Esophagus muscularis mucosa (tissue), 4 donors: Measurements from ENCODE around the gene ITPKB.

Experiments used
- EP300 ChIP-seq: sonication (generic); formaldehyde crosslinking; IDR thresholded peaks from one replicate; pipeline ENCODE4 v1.6.1; 2017; ENCODE audit warnings: antibody characterized with exemption
- POLR2A ChIP-seq: fragments of 450-650 bp; IDR thresholded peaks from one replicate; pipeline ENCODE4 v1.6.1; 2017; ENCODE audit warnings: antibody characterized with exemption, moderate library complexity, mild to moderate bottlenecking, low read depth
- POLR2AphosphoS5 ChIP-seq, 2 donors: sonication (generic); formaldehyde crosslinking; IDR thresholded peaks; one replicate each; pipeline ENCODE4 v1.6.1; 2017; ENCODE audit warnings: antibody characterized with exemption in 2 of 2
- TF ChIP-seq, protein P1 (sequence below), 3 experiments: fragments of 200-600 bp in 2 of 3; fragments of 450-650 bp in 1 of 3; sonication (generic) in 2 of 3; IDR thresholded peaks; one replicate each; pipeline ENCODE4 v1.5.1; 2017 to 2019; ENCODE audit warnings: antibody characterized with exemption in 3 of 3, mild to moderate bottlenecking in 2 of 3, moderate library complexity in 1 of 3

DNA sequence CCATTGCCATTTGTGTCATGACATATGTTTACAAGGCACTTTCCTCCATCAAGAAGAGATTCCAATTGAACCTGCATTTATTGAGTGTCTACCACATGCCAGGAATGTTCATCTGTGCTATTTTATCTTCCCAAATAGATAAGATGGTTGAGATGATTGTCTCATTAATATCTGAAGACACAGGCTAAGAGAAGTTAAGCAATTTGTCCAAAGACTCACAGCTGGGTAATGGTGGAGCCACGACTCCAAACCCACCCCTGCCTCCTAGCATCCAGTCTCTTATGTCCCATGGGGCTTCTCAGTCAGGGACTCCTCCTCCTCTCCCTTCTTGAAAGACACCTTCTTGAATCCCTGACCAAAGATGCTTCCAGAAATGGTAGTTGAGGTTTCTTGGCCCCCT, 122.4 kb downstream of the ITPKB start:
- TF ChIP-seq, protein P1, sequence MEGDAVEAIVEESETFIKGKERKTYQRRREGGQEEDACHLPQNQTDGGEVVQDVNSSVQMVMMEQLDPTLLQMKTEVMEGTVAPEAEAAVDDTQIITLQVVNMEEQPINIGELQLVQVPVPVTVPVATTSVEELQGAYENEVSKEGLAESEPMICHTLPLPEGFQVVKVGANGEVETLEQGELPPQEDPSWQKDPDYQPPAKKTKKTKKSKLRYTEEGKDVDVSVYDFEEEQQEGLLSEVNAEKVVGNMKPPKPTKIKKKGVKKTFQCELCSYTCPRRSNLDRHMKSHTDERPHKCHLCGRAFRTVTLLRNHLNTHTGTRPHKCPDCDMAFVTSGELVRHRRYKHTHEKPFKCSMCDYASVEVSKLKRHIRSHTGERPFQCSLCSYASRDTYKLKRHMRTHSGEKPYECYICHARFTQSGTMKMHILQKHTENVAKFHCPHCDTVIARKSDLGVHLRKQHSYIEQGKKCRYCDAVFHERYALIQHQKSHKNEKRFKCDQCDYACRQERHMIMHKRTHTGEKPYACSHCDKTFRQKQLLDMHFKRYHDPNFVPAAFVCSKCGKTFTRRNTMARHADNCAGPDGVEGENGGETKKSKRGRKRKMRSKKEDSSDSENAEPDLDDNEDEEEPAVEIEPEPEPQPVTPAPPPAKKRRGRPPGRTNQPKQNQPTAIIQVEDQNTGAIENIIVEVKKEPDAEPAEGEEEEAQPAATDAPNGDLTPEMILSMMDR (IDR thresholded peaks at IDR 0.05) = no peak
- TF ChIP-seq POLR2A (no peak), POLR2AphosphoS5 (IDR thresholded peaks at IDR 0.05) (no peak), EP300 (no peak)
